ENCODE results near the gene AHRR. TPM values are rescaled to one million over a fixed set of nuclear protein-coding genes. Genes with fewer than 3 reads are reported as not detected.

AHRR gene
- total RNA-seq, 2 donors from 2014 or later, result 38.3 to 43.8 TPM

DNA sequence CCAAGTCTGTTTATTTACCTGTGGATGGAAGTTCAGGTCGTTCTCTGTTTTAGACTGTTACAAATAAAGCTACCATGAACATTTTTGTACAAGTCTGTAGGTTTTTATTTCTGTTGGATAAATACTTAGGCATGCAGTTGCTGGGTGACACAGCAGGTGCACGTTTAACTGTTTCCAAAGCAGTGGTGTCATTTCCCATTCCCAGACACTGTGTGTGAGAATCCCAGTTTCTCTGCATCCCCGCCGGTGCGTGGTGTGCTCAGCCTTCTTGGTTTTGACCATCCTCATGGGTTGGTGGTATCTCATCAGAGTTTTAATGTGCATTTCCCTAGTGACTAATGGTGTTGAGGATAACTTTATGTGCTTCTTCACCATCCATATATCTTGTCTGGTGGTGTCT lies 27.2 kb downstream of the AHRR start:
- H3K27ac Mint-ChIP-seq, result no peak overlapping the region
- H3K9me3 Mint-ChIP-seq, result no peaks in the 10 kb centered on the region
- ATAC-seq, result no peak
- no peak for DNase-seq (ENCODE audit: low spot score in 2 of 2)
- peaks cover 19 to 27% of the 10 kb centered on the region in 2 donors for H3K36me3 Mint-ChIP-seq

DNA sequence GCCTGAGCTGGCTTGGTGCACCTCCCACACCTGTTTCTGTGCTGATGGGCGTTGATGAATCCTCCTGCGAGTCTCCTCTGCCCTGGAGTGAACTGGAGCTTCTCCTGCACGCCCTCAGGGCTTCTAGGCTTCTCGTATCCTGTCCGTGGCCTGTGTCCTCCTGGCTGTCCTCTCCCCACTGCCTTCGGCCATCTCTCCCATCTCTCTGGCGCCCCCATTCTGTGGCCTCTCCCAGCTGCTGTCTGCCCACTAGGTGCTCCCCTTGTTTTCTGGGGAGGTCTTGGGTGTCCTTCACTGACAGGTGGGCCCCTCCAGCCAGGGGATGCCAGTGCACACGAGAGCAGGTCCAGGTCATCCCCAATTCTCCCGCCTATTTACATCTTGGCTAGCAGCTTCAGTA lies 28.8 kb downstream of the AHRR start:
- Mint-ChIP-seq H3K9me3 (no peaks in the 10 kb centered on the region), H3K27ac (peak overlapping the region in 1 of 2 donors; percentile 73), H3K36me3 (peaks cover 19 to 27% of the 10 kb centered on the region in 2 donors)
- ATAC-seq, result no peak
- DNase-seq (ENCODE audit: low spot score in 2 of 2), result no peak

DNA sequence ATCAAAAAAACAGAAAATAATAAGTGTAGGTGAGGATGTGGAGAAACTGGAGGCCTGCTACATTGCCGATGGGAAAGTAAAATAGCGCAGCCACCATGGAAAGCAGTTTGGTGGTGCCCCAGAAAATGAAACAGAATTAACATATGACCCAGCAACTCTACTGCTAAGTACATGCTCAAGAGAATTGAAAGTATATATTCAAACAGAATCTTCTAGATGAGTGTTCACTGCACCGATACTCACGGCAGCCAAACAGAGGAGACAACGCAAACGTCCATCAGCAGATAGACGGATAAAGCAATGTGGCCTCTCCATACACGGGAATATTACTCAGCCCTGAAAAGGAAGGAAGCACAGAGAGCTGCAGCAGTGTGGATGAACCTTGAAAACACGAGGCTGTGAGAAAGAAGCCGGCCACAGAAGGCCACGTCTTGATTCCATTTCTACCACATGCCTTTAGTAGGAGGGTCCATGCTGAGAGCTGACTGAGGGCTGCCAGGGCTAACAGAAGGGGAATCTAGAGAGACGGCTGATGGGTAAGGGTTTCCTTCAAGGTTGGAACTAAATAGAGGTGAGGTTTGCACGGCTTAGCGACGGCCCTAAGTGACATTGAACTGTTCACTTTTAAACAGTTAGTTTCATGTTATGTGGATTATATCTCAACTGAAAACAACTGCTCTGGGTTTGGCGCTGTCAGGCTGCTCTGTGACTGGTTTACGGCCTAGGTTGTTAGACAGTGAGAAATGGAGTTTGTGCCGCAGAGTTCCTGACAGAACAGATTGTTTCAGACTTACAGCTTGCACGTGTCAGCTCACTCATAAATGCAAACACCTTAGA lies 29.8 kb downstream of the AHRR start:
- no peaks in the 10 kb centered on the region for H3K9me3 Mint-ChIP-seq
- peak in 1 of 2 donors; percentile 20 for ATAC-seq
- DNase-seq (ENCODE audit: low spot score in 2 of 2), result no peak
- H3K27ac Mint-ChIP-seq, result no peak overlapping the region
- H3K36me3 Mint-ChIP-seq, result peaks cover 19 to 34% of the 10 kb centered on the region in 2 donors

DNA sequence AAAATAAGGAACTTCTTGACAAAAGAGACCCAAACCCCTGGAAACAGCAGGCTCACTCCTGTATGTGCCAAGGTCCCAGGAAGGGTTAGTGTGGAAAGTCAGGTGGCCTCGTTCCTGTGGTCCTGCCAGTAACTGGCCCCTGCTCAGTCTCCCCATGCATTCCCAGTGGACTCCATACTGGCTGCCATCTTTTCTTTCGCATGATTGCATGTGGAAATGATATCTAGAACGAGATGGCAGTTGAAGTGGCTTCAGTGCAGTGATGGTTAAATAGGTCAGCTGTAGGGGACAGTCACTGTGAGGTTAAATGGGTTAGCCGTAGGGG lies 30.4 kb downstream of the AHRR start:
- H3K36me3 Mint-ChIP-seq, result peaks cover 19 to 34% of the 10 kb centered on the region in 2 donors
- DNase-seq (ENCODE audit: low spot score in 2 of 2) (no peak), ATAC-seq (no peak)
- no peaks in the 10 kb centered on the region for H3K9me3 Mint-ChIP-seq
- H3K27ac Mint-ChIP-seq, result no peak overlapping the region

DNA sequence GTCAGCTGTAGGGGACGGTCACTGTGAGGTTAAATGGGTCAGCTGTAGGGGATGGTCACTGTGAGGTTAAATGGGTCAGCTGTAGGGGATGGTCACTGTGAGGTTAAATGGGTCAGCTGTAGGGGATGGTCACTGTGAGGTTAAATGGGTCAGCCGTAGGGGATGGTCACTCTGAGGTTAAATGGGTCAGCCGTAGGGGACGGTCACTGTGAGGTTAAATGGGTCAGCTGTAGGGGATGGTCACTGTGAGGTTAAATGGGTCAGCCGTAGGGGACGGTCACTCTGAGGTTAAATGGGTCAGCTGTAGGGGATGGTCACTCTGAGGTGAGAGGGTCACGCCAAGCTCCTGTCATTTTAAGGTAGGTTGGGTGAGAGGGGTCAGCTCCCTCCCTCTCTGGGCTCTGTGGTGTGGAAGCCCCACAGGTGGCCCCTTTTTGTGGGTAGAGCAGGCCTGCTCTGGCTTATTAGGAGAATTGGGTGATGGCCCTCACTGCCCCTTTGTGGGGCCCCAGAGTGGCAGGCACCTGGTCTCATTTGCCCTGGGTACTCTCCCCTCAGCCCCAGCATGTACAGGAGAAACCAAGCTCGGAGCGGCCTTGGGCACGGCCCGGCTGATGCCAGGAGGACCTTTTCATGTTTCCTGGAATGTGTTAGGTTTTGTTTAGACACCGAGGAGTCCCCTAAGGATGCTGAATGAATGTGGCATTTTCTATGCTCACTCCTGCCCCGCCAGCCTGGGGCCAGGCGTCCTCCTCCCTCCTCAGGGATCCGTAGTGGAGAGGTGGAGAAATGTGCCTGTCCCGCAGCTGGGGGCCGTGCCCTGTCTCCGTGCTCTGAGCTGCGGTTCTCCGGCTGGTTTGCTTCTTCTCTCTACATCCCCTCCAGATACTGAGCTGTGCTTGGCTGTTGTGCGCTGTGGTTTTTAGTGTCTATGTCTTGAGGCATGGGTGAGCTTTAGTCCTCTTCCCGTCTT lies 31.4 kb downstream of the AHRR start:
- ATAC-seq, result peak in 1 of 2 donors; percentile 28
- H3K9me3 Mint-ChIP-seq, result no peaks in the 10 kb centered on the region
- no peak for DNase-seq (ENCODE audit: low spot score in 2 of 2)
- peaks cover 19 to 34% of the 10 kb centered on the region in 2 donors for H3K36me3 Mint-ChIP-seq
- H3K27ac Mint-ChIP-seq, result no peak overlapping the region

DNA sequence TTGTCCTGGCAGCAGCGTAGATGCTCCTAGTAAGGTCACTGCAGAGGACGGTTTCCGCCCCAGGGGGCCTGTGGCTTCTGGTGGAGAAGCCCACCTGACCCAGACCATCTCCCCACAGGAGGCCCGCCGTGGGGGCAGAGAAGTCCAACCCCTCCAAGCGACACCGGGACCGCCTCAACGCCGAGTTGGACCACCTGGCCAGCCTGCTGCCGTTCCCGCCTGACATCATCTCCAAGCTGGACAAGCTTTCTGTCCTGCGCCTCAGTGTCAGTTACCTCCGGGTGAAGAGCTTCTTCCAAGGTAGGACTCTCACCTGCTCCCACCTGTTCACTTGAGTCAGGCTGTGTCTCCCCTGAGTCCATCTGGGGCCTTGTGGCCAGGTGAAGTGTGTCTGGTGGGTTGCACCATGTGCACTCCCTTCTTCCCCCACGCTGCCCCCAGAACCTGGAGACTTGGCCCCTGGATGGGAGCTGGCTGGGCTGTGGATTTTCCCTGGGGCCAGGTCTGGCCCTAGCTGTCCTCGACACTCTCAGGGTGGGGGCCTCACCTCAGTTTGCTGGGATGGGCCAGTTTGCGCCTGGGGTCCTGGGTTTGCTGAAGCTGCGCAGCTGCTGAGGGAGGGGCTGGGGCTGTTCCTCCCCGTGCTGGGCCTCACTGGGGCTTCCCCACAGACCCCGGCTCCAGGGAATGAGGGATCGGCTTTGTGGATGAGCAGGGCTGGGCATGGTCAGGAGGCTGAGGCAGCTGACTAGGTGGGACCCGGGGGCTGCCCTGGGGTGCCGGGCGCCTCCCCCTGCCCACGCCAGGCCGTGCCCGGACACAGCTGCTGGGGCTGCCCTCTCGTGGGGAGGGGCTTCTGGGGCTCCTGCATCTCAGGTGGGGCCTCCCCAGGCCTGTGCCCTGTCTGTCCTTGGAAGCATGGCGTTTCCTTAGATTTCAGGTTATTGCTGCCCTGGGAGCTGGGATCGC lies 32.4 kb downstream of the AHRR start:
- H3K27ac Mint-ChIP-seq, result no peak overlapping the region
- H3K9me3 Mint-ChIP-seq, result no peaks in the 10 kb centered on the region
- H3K36me3 Mint-ChIP-seq, result peaks cover 13 to 28% of the 10 kb centered on the region in 2 donors
- ATAC-seq (peak in 1 of 2 donors; percentile 16), DNase-seq (ENCODE audit: low spot score in 2 of 2) (no peak)

DNA sequence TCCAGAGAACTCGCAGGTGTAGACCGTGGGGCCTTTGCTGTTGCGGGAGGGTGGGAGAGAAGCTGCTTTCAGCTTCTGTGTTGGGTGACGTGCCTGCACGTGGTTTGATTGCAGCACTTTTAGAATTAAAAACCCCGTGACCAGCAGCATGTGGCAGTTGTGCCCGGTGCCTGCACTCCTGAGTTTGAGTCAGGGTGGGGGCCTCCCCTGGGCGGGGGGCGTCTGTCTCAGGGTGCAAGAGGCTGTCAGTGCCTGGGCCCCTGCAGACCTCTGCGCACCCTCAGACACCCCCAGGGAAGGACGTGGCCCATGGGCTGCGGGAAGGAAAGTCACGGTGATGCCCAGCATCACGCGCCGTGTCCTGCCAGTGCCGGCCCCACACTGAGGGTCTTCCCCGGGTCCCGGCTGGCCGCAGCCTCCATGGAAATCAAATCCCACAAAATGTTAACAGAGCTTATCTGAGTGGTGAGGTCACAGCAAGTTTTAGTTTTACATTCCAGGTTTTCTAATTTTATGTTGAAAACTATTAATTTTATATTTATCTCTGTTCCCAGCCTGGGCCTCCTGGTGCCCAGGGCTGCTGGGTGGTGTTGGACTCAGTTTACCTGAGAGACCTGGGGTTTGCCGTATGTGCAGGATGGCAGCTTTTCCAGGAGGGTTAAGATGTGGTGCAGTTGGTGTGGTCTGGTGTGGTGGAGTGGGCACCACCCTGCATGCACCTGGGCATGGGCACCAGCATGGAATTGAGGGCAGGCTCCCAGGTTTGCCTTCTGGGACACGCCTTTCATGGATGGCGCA lies 33.3 kb downstream of the AHRR start:
- DNase-seq (ENCODE audit: low spot score in 2 of 2) (no peak), ATAC-seq (no peak)
- Mint-ChIP-seq H3K27ac (no peak overlapping the region), H3K9me3 (no peaks in the 10 kb centered on the region), H3K36me3 (peaks cover 13 to 28% of the 10 kb centered on the region in 2 donors)

DNA sequence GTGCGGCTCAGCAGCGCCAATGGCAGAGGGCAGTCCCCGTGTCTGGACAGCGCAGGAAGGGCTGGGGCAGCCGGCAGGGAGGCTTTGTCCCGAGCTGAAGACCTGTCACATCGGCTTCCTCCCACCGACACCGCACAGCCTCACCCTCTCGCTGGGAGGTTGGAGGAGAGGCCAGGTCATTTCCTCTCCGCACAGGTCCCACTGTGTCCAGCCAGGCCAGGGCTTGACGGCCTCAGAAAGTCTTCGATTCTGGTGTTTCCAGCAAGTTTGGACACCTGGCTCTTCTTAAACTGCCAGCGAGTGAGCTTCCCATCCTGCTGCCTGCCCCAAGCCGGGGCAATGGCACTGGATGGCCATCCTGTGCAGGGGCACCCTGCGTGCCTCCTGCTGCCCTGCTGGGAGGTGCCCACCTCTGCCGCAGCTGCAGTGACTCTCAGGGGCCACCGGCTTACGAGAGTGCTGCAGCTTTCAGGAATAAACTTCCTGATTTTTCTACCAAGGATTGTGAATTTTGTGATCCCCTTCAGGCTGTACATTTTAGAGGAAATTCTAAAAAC lies 33.9 kb downstream of the AHRR start:
- no peak for DNase-seq (ENCODE audit: low spot score in 2 of 2)
- no peak for ATAC-seq
- Mint-ChIP-seq H3K27ac (peak overlapping the region in 1 of 2 donors; percentile 45), H3K9me3 (no peaks in the 10 kb centered on the region), H3K36me3 (peaks cover 9 to 26% of the 10 kb centered on the region in 2 donors)

DNA sequence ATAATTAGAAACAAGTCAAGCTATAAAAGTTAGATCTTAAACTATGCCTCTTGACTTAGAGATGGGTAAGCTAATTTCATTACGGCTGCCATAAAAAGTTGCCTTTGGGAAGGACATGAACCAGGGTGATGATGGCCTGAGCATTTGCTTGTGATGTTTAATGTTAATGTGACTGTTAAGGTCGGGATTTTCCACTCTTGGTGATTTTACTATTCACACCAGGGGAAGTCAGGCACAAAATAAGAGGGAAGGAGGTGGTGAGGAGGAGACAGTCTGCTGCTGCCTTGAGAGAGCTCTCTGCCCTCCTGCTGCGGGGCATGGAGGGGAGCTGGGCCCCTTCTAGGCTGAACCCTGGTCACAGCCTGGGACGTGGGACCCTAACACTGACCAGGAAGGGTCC lies 34.4 kb downstream of the AHRR start:
- no peak for ATAC-seq
- H3K27ac Mint-ChIP-seq, result peak overlapping the region in 1 of 2 donors; percentile 45
- H3K36me3 Mint-ChIP-seq, result peaks cover 4 to 26% of the 10 kb centered on the region in 2 donors
- no peaks in the 10 kb centered on the region for H3K9me3 Mint-ChIP-seq
- no peak for DNase-seq (ENCODE audit: low spot score in 2 of 2)

DNA sequence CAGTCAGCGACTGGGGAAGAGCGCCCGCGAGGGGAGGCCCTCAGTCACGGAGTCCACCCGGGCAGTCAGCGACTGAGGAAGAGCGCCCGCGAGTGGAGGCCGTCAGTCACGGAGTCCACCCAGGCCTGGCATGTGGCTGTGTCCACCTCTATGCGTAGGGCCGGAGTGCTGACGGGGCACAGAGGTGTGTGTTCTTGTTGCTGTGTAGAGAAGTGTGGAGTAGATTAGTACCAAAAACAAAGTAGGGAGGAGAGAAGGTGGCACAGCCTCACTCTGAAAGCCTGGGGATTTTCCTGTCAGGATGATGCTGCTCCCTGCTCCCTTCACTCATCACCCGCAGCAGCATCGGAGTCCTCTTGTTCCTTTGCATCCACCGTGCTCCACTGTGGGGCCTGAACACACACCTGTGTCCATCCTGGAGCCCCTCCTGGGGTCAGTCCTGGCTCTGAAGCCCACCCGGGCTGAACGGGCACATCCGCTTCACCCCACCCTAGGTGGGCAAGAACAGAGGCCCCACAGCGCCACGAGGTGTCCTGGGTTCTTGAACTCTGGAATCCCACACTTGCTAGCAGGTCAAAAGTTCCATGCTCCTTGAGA lies 37.9 kb downstream of the AHRR start:
- no peak overlapping the region for H3K27ac Mint-ChIP-seq
- peaks cover 0 to 9% of the 10 kb centered on the region in 2 donors for H3K9me3 Mint-ChIP-seq
- no peak for DNase-seq (ENCODE audit: low spot score in 2 of 2)
- ATAC-seq, result no peak
- peaks cover 7 to 54% of the 10 kb centered on the region in 2 donors for H3K36me3 Mint-ChIP-seq

DNA sequence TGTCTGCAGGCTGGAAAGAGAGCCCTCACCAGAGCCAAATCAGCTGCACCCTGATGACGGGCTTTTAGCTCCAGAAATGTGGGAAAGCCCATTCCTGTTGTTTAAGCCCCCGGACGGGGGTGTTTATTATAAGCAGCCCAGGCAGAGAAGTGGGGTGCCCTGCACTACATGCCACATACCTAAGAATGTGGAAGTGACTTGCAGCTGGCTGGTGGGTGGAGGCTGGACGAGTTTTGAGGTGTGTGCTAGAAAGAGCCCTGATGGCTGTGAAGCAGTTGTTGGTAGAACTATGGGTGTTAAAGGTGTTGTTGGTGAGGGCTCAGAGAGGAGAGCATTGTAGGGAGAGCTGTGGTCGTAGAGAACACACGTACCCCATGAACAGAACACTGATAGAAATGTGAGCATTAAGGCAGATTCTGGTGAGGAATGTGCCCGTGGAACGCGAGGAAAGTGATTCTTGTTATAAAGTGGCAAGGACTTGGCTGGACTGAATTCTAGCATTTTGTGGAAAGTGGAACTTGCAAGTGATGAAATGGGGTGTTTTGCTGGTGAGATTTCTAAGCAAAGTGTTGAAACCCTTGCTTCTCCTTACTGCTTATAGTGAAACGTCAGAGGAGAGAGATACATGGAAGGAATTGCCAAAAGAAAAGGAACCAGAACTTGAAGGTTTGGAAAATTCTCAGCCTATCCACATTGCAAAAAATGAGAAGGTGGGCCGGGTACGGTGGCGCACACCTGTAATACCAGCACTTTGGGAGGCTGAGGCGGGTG lies 38.9 kb downstream of the AHRR start:
- DNase-seq (ENCODE audit: low spot score in 2 of 2) (no peak), ATAC-seq (no peak)
- Mint-ChIP-seq H3K9me3 (peaks cover 0 to 10% of the 10 kb centered on the region in 2 donors), H3K36me3 (peaks cover 7 to 64% of the 10 kb centered on the region in 2 donors), H3K27ac (no peak overlapping the region)

DNA sequence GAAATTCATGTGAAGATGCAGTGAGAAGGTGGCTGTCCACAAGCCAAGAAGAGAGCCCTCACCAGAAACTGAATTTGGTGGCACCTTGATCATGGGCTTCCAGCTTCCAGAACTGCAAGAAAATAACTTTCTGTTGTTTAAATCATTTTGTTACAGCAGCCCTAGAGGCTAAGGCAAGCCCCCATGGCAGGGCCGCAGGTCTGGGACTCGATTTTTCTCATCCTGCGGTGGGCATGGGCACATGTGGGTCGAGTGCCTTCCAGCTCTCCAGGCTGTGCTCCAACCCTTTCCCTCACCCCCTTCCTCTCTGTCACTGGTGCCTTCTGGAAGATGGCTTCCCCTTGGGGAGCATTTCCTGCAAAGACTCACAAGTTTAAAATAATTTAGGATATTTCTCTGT lies 40.7 kb downstream of the AHRR start:
- H3K36me3 Mint-ChIP-seq, result peaks cover 7 to 68% of the 10 kb centered on the region in 2 donors

DNA sequence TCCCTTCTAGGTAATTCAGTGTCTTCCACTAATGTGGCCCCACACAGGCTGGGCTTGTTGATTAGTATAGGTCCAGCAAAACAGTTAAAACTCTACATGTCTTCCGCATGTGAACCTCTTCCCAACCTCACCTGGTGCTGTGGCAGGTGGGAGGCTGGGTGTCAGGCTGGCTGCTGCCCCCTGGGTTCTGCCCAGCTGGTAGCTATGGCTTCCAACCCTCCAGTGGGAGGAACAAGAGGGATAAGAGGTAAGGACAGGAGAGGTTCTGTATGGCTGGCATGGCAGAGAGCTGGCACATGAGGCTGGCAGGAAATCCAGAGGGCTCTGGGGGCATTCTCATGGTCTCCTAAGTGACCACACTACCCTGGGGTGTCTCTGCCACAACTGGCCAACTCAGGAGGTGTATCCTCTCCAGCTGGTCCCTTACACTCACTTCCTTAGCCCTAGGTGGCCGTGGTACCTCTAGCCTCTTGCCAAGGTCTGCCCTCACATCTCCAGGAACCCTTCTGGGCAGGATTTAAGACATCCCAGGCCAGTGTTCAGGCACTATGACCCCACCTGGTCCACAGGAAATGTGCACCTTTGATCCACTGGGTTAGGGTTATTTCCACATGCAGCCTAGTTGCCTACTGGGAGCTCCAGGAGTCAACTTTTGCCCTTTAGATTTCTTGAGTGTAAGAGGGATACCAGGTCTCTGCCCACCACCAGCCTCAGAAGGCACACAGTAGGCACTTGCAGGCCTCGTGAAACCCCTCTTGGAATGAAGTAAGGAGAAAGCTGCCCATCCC lies 41.7 kb downstream of the AHRR start:
- DNase-seq (ENCODE audit: low spot score in 2 of 2), result no peak
- Mint-ChIP-seq H3K36me3 (peaks cover 9 to 75% of the 10 kb centered on the region in 2 donors), H3K9me3 (peaks cover 0 to 10% of the 10 kb centered on the region in 2 donors), H3K27ac (peak overlapping the region in 1 of 2 donors; percentile 24)
- no peak for ATAC-seq

More for the DNA sequence above, 40.7 kb downstream of the AHRR start:
- Mint-ChIP-seq H3K9me3 (peaks cover 0 to 10% of the 10 kb centered on the region in 2 donors), H3K27ac (peak overlapping the region in 1 of 2 donors; percentile 6)
- DNase-seq (ENCODE audit: low spot score in 2 of 2) (no peak), ATAC-seq (no peak)
